Forelimb muscle (tissue), 1 donor: ENCODE measurements around the gene EPB41L4A. TPM values are rescaled to one million over a fixed set of nuclear protein-coding genes. Genes with fewer than 3 reads are reported as not detected.
A peak's percentile ranks its signal among the peaks of the same experiment; 100 is the strongest.
"Not testable (repeated sequence)": the region's sequence is repeated elsewhere in the genome, so short reads cannot be mapped to it uniquely, and the experiment has no call there.

Source experiments
- DNase-seq: peaks from one replicate; pipeline ENCODE4 v3.0.0-alpha.2; 2013; ENCODE audit warnings: low read depth
- polyA plus RNA-seq: library from polyadenylated mRNA; unstranded; fragments of 120-200 nt; gene quantifications from one replicate; pipeline ENCODE4 v1.2.1, GENCODE V29; 2013; ENCODE audit not compliant: insufficient read length

Gene EPB41L4A, protein sequence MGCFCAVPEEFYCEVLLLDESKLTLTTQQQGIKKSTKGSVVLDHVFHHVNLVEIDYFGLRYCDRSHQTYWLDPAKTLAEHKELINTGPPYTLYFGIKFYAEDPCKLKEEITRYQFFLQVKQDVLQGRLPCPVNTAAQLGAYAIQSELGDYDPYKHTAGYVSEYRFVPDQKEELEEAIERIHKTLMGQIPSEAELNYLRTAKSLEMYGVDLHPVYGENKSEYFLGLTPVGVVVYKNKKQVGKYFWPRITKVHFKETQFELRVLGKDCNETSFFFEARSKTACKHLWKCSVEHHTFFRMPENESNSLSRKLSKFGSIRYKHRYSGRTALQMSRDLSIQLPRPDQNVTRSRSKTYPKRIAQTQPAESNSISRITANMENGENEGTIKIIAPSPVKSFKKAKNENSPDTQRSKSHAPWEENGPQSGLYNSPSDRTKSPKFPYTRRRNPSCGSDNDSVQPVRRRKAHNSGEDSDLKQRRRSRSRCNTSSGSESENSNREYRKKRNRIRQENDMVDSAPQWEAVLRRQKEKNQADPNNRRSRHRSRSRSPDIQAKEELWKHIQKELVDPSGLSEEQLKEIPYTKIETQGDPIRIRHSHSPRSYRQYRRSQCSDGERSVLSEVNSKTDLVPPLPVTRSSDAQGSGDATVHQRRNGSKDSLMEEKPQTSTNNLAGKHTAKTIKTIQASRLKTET
- 5.2 TPM for polyA plus RNA-seq

DNA sequence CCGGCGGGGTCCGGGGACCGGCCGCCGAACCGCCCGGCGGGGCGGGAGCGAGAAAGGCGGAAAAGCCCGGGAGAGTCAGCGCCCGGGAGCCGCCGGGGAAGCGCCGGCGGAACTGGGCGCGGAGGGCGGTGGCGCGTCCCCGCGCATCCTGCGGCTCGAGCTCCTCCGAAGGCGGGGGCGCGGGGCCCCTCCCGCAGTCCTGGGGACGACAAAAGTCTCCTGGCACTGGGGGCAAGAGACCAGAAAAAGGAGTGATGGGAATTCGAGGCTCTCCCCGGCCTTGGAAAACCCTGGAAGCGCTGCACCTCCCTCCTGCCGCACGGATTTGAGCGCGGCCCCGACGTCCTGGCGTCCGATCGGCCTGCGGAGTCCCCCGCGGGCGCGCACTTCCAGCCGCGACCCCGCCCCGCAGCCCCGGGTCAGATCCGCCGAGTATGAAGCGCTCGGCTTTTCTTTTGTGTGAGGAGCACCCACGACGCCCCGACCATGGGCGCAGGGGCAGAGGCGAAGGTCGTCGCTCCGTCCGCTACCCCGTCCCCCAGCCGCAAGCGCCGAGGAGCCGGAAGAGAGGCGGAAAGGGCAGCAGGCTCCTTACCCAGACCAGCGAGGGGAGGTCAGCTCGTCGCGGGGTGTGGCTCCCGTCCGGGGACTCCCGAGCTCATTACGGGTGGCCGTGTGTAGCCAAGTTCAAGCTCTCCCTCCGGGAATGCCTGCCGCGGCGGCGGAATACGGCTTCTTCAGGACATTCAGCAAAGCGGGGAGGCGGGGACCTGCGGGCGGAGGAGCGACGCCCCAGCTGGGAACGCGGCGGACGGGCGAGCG lies at the start of gene EPB41L4A:
TSS of gene EPB41L4A (minus strand) at position 114 of the 822 bp plus-strand sequence. CDS start 238 bp downstream, outside the sequence.
- no peak for DNase-seq

- DNase-seq, result no peak
These were observed 48.4 kb upstream of the EPB41L4A start for GRCh38 chr5:112467485-112467884.

DNA sequence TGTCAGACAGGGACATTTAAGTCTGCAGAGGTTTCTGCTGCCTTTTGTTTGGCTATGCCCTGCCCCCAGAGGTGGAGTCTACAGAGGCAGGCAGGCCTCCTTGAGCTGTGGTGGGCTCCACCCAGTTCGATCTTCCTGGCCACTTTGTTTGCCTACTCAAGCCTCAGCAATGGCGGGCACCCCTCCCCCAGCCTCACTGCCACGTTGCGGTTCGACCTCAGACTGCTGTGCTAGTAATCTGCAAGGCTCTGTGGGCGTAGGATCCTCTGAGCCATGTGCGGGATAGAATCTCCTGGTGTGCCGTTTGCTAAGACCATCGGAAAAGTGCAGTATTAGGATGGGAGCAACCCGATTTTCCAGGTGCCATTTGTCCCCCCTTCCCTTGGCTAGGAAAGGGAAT lies 47.2 kb upstream of the EPB41L4A start:
- not testable (repeated sequence) for DNase-seq

- not testable (repeated sequence) for DNase-seq
These were observed 28.2 kb upstream of the EPB41L4A start for GRCh38 chr5:112447187-112447760.

DNA sequence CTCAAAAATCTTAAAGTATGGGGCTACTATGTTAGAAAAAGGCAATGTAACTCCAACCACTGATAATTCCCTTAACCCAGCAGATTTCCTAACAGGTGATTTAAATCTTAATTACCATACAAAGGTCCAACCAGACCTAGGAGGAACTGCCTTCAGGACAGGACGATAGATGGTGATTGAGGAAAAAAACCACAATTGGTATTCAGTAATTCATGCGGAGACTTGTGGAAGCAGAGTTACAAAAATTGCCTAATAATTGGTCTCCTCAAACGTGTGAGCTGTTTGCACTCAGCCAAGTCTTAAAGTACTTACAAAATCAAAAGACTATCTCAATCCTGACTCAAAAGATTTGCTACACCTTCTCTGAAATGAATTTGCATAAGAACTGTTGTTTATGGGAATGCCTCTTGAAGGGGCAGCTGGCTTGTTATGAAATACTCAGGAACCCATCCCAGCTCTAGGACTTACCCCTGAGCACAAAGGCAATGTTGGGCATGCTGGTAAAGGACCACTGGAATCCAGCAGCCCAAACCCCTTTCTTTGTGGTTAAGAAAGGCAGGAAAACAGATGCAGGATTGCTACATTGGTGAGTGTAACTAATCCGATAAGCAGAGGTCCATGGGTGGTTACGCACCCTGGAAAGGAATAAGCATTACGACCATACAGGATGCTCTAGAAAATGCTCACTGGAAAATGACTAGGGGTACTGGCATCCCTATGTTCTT lies 26.7 kb upstream of the EPB41L4A start:
- no peak for DNase-seq

GRCh38 chr5:112443932-112444331 lies 24.9 kb upstream of the EPB41L4A start:
- not testable (repeated sequence) for DNase-seq

GRCh38 chr5:112440031-112440430 lies 21.0 kb upstream of the EPB41L4A start:
- DNase-seq, result no peak

DNA sequence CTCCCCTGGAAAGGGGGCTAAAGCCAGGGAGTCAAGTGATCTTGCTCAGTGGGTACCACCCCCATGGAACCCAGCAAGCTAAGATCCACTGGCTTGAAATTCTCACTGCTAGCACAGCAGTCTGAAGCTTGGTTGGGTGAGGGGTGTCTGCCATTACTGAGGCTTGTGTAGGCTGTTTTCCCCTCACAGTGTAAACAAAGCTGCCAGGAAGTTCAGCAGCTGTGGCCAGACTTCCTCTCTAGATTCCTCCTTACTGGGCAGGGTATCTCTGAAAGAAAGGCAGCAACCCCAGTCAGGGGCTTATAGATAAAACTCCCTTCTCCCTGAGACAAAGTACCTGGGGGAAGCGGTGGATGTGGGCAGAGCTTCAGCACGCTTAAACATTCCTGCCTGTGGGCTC lies 17.1 kb upstream of the EPB41L4A start:
- no peak for DNase-seq

- DNase-seq, result no peak
These were observed 15.6 kb upstream of the EPB41L4A start for GRCh38 chr5:112434641-112435040.

DNA sequence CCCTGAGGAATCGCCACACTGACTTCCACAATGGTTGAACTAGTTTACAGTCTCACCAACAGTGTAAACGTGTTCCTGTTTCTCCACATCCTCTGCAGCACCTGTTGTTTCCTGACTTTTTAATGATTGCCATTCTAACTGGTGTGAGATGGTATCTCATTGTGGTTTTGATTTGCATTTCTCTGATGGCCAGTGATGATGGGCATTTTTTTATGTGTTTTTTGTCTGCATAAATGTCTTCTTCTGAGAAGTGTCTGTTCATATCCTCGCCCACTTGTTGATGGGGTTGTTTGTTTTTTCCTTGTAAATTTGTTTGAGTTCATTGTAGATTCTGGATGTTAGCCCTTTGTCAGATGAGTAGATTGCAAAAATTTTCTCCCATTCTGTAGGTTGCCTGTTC lies 7.1 kb upstream of the EPB41L4A start:
- not testable (repeated sequence) for DNase-seq

- DNase-seq, result peak; percentile 40
These were observed 1.1 kb upstream of the EPB41L4A start for GRCh38 chr5:112419986-112420864.

GRCh38 chr5:112418659-112419163 lies 366 bp downstream of the EPB41L4A start:
- no peak for DNase-seq

DNA sequence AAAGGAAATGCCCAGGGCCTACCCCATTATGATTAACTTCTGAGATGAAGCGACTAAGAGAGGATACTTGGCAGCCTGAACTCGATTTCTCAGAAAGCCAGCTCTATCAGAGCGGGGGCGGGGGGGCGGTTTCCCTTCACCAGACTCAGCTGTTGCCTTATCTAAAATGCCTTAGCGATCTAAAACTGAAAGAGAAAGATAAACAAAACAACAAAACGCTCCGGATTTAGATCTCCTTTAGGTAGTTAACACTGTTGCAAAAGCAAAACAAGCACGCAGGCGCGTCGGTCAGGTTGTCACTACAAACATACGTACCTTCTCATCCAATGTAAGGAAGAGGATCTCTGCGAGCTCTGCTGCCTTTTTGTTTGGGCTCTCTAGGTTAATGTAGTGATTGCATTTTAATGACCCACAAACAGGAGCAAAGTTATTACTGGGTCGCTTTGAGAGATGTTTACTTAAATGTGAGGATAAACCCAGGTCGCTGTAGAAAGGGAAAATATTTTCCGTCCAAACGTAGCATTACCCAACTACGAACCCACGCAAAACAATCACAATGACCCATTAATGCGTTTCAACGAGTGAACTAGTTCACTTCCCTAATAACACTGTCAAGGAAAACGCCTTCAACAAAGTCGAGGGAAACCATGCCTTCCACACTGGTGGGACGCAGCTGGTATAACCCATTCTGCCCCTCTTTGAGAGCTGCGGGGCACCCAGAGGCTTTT lies 982 bp downstream of the EPB41L4A start:
- DNase-seq, result no peak

GRCh38 chr5:112415552-112415951 lies 3.5 kb downstream of the EPB41L4A start:
- no peak for DNase-seq

DNA sequence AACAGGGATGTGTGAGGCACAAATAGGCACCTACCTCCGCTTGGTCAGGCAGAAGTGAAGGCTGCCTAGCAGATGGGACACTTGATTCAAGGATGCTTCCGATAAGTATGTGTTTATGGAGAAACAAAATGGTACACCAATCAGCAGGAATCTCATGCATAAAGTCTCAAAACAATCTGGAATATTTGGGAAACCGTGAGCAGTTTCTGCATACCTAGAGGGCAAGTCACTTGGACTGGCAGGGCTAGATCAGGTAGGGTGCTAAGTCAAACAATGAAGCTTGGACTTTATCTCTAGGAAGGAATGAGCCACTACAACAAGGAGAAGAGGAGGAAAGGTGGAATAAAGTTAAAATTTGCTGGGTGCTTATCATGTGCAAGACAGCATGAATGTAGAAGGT lies 5.5 kb downstream of the EPB41L4A start:
- no peak for DNase-seq

- DNase-seq, result no peak
These were observed 6.7 kb downstream of the EPB41L4A start for GRCh38 chr5:112412346-112412745.

DNA sequence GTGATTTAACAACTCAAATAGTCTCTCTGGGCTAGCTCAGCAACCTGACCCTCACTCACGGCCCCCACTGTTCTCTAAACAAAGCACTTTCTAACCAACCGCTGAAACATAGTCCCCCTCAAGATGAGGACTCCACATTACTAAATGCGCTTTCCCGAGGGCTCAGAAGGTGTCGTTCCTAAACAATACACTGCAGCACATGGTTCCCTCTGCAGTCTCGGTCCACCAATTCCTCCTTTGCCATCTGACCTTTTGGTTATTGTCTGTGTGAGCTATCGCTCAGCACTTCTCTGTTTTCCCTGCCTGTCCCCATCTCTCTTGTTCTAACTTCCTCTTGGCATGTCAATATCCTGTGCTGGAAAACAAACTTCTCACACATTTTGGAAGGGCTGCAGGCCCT lies 7.2 kb downstream of the EPB41L4A start:
- no peak for DNase-seq

GRCh38 chr5:112407666-112408065 lies 11.4 kb downstream of the EPB41L4A start:
- DNase-seq, result no peak

GRCh38 chr5:112407240-112407639 lies 11.8 kb downstream of the EPB41L4A start:
- DNase-seq, result no peak
